BE2C (cell line): ENCODE data around the gene KSR2.

Source experiments
- DNase-seq: peaks from one replicate; pipeline ENCODE4 v3.0.0-alpha.2; 2020
- H3K27me3 ChIP-seq: fragments of 250-450 bp; sonication (Bioruptor Pico); 2 replicates; pipeline ENCODE4 v1.5.1; 2020; ENCODE audit warnings: mild to moderate bottlenecking
- H3K36me3 ChIP-seq: fragments of 250-450 bp; sonication (Bioruptor Pico); 2 replicates; pipeline ENCODE4 v1.5.1; 2020; ENCODE audit warnings: mild to moderate bottlenecking
- H3K4me1 ChIP-seq: fragments of 250-450 bp; sonication (Bioruptor Pico); 2 replicates; pipeline ENCODE4 v1.5.1; 2020
- H3K4me3 ChIP-seq: 2 replicates; pipeline ENCODE4 v1.5.1; 2011; ENCODE audit warnings: low read depth, low read length
- H3K9me3 ChIP-seq: fragments of 250-450 bp; sonication (Bioruptor Pico); 2 replicates; pipeline ENCODE4 v1.5.1; 2020
- TF ChIP-seq, protein P1 (sequence below): IDR thresholded peaks from 2 replicates; pipeline ENCODE4 v1.5.1; 2012; ENCODE audit warnings: mild to moderate bottlenecking, low read depth, low read length

Gene KSR2

DNA sequence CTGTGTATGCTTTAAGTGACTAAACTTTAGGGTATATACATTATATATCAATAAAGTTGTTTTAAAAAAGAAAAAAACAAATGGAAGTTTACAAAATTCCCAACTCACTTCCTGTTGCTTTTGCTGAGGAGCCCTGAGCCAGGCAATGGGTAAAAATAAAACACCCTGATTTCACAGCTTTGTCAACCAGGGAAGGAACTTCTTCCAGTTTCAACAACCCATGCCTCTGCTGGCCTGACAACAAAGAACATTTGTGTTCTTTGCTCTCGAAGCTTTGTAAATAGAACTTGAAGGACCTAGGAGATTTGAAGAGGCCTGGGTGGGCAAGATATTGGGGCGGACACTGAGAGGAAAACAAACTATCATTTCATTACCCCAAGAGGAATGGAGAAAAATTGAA lies 466.2 kb downstream of the KSR2 start:
- Histone ChIP-seq H3K4me3 (no peak overlapping the region), H3K36me3 (no peaks in the 10 kb centered on the region), H3K9me3 (no peaks in the 10 kb centered on the region), H3K4me1 (no peaks in the 10 kb centered on the region), H3K27me3 (no peaks in the 10 kb centered on the region)
- TF ChIP-seq, protein P1, sequence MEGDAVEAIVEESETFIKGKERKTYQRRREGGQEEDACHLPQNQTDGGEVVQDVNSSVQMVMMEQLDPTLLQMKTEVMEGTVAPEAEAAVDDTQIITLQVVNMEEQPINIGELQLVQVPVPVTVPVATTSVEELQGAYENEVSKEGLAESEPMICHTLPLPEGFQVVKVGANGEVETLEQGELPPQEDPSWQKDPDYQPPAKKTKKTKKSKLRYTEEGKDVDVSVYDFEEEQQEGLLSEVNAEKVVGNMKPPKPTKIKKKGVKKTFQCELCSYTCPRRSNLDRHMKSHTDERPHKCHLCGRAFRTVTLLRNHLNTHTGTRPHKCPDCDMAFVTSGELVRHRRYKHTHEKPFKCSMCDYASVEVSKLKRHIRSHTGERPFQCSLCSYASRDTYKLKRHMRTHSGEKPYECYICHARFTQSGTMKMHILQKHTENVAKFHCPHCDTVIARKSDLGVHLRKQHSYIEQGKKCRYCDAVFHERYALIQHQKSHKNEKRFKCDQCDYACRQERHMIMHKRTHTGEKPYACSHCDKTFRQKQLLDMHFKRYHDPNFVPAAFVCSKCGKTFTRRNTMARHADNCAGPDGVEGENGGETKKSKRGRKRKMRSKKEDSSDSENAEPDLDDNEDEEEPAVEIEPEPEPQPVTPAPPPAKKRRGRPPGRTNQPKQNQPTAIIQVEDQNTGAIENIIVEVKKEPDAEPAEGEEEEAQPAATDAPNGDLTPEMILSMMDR: no peak
- no peak for DNase-seq

DNA sequence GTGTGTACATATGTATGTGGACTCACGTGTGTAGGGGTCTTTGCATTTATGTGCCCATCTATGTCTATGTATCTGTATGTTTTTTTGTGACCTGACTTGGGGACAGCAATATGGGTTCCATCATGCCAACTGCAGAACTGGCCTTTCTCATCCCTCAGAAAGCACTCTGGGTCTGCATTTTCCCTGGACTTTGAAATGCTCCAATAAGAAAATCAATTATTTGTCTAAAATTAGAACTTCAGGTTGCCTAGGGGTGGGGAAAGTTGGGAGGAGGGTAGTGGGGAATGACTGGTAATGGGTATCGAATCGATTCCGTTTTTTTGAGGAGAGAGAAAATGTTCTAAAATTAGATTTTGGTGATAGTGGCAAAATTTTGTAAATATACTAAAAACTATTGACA lies 466.6 kb downstream of the KSR2 start:
- H3K9me3 ChIP-seq: no peaks in the 10 kb centered on the region
- H3K4me1 ChIP-seq: no peaks in the 10 kb centered on the region
- H3K4me3 ChIP-seq: no peak overlapping the region
- no peak for DNase-seq
- no peaks in the 10 kb centered on the region for H3K36me3 ChIP-seq
- no peaks in the 10 kb centered on the region for H3K27me3 ChIP-seq
- TF ChIP-seq, protein P1: no peak

DNA sequence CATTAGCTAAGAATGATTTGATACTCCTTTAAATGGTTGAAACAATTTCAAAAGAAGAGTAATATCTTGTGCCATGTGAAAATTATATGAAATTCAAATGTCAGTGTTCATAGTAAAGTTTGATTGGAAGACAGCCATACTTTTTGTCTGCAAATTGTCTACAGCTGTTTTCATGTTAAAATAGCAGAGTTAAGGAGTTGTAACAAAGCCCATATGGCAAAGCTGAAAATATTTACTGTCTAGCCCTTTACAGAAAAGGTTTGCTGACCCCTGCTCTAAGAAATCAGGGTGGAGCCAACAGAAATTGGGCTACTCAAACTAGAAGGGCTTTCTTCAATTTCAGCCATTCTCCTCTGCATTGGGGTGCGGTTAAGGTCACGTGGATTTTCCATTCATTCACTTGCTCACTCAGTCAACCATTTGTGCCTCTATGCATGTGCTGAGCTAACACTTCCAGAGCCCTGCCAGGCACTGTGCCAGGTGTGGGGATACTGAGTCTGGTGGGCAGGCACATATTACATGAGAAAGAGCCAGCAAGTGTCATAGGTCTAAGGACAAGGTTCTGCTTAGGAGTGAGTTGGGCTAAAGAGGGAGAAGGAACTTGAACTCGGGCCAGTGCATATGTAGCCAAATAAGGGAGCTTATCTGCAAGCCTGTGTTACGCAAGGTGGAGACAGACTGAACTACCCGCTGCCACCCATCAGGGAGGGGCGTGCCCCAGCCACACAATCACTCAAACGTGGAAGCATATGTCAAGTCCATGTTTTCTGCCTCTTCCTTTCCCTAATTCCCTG lies 467.5 kb downstream of the KSR2 start:
- Histone ChIP-seq H3K27me3 (no peaks in the 10 kb centered on the region), H3K9me3 (no peaks in the 10 kb centered on the region), H3K4me3 (no peak overlapping the region), H3K4me1 (no peaks in the 10 kb centered on the region), H3K36me3 (no peaks in the 10 kb centered on the region)
- TF ChIP-seq, protein P1: no peak
- DNase-seq: no peak

DNA sequence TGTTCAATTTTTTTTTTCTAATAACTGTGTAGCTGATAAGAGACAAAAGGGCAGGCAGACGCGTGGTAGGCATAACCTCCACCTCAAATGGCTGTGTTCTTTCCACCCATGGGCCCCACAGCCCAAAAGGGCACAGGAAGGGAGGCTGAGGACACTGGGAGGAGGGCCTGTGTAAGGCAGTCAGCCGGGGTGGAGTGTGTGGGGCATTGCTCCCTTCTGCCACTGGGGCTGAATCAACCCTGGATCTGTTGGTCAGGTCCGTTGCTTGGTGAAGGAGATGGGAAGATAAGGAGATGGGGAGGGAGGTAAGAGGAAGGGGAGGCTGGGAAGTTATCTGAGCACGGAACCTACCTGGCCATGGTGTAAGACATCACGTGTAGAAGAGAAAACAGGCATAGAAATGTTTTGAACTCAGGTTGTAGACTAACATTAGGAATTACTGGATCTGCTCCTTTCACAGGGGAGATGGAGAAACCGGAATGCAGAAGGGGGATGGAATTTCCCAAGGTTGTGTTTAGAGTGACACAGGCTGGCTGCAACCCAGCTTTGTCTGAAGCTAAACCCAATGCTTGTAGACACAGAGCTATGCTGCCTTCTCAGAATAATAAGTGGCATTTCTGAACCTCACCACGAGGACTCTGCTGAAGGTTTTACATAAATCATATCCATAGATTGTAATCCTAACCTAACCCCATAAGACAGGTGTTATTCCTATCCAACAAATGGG lies 468.9 kb downstream of the KSR2 start:
- no peak overlapping the region for H3K4me3 ChIP-seq
- no peaks in the 10 kb centered on the region for H3K36me3 ChIP-seq
- no peaks in the 10 kb centered on the region for H3K9me3 ChIP-seq
- TF ChIP-seq, protein P1: no peak
- no peaks in the 10 kb centered on the region for H3K4me1 ChIP-seq
- H3K27me3 ChIP-seq: no peaks in the 10 kb centered on the region
- no peak for DNase-seq

DNA sequence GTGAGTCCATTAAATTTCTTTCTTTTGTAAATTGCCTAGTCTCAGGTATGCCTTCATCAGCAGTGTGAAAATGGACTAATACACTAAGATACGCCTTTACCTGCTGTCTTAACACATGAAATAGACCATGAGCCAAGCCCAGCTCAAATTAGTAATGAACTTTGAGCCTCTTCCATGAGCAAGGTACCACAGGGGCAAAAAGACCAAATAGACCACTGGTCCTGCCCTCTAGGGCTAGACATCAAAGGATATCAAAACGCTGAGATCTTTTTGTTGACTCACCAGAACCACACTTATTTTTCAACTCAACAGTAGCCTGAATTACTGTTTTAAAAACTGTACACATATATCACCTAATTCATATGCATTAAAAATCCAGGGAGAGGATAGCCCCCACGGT lies 469.9 kb downstream of the KSR2 start:
- Histone ChIP-seq H3K9me3 (no peaks in the 10 kb centered on the region), H3K27me3 (no peaks in the 10 kb centered on the region), H3K4me1 (no peaks in the 10 kb centered on the region), H3K4me3 (no peak overlapping the region), H3K36me3 (no peaks in the 10 kb centered on the region)
- TF ChIP-seq, protein P1: no peak
- no peak for DNase-seq

DNA sequence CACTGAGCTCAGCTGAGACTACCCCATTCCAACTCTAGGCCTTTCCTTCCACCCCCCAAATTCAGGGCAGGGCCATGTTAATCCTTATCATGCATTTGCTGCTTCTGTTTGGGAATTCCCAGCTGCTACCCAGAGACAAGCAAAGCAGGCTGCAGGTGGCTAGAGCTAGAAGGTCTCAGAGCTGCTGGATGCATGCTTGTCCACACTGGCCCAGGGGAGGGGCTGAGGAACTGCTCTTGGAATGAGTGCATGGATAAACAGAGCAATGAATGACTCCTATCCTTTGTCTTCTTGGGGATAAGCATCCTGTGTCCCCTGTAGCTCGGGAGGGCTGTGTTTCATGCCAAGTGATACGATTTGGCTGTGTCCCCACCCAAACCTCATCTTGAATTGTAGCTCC lies 470.5 kb downstream of the KSR2 start:
- TF ChIP-seq, protein P1: no peak
- H3K9me3 ChIP-seq: no peaks in the 10 kb centered on the region
- H3K4me3 ChIP-seq: no peak overlapping the region
- DNase-seq: no peak
- no peaks in the 10 kb centered on the region for H3K27me3 ChIP-seq
- no peaks in the 10 kb centered on the region for H3K36me3 ChIP-seq
- H3K4me1 ChIP-seq: no peaks in the 10 kb centered on the region
